ENCODE results near the gene KEAP1. TPM values are rescaled to one million over a fixed set of nuclear protein-coding genes. Genes with fewer than 3 reads are reported as not detected.

Gene KEAP1
- total and polyA plus RNA-seq, 9 of the 15 experiments (the other 6 are each of a cell fraction or from before 2014, with no cell fraction given): 2.1 to 95.6 (median 64.3) TPM

DNA sequence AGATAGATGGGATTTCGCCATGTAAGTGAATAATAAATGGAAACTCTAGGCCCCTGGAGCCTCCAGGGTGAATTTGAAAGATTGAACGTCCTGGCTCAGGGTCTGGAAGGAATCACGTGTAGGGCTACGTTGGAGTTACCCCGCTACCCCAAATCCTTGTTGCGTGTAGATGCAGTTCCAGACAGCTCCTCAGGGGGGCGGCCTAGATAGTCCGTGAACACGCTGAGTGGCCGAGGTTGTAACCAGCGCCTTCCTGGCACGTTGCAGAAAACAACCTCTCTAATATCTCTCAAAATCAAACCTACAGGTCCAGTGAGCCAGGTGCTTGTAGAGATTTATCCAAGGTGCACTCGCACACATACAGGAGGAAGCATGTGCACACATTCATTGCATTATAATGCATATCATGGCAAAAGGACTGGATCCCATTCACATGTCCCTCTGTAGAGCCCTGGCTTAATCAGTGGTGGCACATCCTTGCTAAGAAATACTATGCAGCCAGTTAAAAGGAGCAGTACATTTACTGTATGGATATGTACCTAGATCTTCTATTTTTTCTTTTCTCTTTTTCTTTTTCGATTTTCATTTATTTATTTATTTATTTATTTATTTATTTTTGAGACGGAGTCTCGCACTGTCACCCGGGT lies 2.5 kb upstream of the KEAP1 start (continued):
- TF ChIP-seq, protein P1, sequence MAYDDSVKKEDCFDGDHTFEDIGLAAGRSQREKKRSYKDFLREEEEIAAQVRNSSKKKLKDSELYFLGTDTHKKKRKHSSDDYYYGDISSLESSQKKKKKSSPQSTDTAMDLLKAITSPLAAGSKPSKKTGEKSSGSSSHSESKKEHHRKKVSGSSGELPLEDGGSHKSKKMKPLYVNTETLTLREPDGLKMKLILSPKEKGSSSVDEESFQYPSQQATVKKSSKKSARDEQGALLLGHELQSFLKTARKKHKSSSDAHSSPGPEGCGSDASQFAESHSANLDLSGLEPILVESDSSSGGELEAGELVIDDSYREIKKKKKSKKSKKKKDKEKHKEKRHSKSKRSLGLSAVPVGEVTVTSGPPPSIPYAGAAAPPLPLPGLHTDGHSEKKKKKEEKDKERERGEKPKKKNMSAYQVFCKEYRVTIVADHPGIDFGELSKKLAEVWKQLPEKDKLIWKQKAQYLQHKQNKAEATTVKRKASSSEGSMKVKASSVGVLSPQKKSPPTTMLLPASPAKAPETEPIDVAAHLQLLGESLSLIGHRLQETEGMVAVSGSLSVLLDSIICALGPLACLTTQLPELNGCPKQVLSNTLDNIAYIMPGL (CRISPR knock-in tag; IDR thresholded peaks at IDR 0.05): no peak
- TF ChIP-seq SIRT6 (IDR thresholded peaks at IDR 0.05; ENCODE audit: low read depth, low read length): no peak
- no peak for TF ChIP-seq SIN3B (IDR thresholded peaks at IDR 0.05; ENCODE audit: low read depth)
- TF ChIP-seq, protein P2, sequence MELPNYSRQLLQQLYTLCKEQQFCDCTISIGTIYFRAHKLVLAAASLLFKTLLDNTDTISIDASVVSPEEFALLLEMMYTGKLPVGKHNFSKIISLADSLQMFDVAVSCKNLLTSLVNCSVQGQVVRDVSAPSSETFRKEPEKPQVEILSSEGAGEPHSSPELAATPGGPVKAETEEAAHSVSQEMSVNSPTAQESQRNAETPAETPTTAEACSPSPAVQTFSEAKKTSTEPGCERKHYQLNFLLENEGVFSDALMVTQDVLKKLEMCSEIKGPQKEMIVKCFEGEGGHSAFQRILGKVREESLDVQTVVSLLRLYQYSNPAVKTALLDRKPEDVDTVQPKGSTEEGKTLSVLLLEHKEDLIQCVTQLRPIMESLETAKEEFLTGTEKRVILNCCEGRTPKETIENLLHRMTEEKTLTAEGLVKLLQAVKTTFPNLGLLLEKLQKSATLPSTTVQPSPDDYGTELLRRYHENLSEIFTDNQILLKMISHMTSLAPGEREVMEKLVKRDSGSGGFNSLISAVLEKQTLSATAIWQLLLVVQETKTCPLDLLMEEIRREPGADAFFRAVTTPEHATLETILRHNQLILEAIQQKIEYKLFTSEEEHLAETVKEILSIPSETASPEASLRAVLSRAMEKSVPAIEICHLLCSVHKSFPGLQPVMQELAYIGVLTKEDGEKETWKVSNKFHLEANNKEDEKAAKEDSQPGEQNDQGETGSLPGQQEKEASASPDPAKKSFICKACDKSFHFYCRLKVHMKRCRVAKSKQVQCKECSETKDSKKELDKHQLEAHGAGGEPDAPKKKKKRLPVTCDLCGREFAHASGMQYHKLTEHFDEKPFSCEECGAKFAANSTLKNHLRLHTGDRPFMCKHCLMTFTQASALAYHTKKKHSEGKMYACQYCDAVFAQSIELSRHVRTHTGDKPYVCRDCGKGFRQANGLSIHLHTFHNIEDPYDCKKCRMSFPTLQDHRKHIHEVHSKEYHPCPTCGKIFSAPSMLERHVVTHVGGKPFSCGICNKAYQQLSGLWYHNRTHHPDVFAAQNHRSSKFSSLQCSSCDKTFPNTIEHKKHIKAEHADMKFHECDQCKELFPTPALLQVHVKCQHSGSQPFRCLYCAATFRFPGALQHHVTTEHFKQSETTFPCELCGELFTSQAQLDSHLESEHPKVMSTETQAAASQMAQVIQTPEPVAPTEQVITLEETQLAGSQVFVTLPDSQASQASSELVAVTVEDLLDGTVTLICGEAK (IDR thresholded peaks at IDR 0.05): no peak
- TF ChIP-seq, protein P2 (CRISPR knock-in tag; IDR thresholded peaks at IDR 0.05): no peak
- TF ChIP-seq AFF4 (CRISPR knock-in tag; IDR thresholded peaks at IDR 0.05): 0 out of 2 replicates have a peak, but pooled peaks have one; percentile 32
- no peak for TF ChIP-seq CHD4 (IDR thresholded peaks at IDR 0.05; ENCODE audit: insufficient read depth, insufficient replicate concordance, low read depth, low read length, poor library complexity, severe bottlenecking)
- TF ChIP-seq FOXK2 (conservative IDR thresholded peaks at IDR 0.05 in 1 of 2, IDR thresholded peaks at IDR 0.05 in 1 of 2; ENCODE audit: low read depth in 2 of 2): peak; percentile 18 to 66; a peak in 2 of 4 replicates
- no peak for TF ChIP-seq KLF13 (tag; IDR thresholded peaks at IDR 0.05; ENCODE audit: borderline replicate concordance, low read depth)
- TF ChIP-seq RBFOX2 (IDR thresholded peaks at IDR 0.05; ENCODE audit: low read depth, low read length): no peak

Data from K562 (cell line).